Fibroblast of lung (primary cell): ENCODE data around the gene STRA6. TPM values are rescaled to one million over a fixed set of nuclear protein-coding genes. Genes with fewer than 3 reads are reported as not detected.

Source experiments
- DNase-seq, 2 donors: peaks; one replicate each; pipeline versions ENCODE4 v3.0.0 to v3.0.0-alpha.2; 2010; ENCODE audit warnings: low read depth in 2 of 2
- H2AFZ ChIP-seq: 2 replicates; pipeline ENCODE4 v1.5.1; 2012; ENCODE audit warnings: low read length, control low read depth, inconsistent platforms
- H3K27ac ChIP-seq: 2 replicates; pipeline ENCODE4 v1.5.1; 2011; ENCODE audit warnings: low read length, control low read depth; ENCODE audit not compliant: insufficient read depth
- H3K27me3 ChIP-seq: 2 replicates; pipeline ENCODE4 v1.5.1; 2011; ENCODE audit warnings: mild to moderate bottlenecking, low read length; ENCODE audit not compliant: control insufficient read depth, insufficient read depth
- H3K36me3 ChIP-seq: 2 replicates; pipeline ENCODE4 v1.5.1; 2011; ENCODE audit warnings: low read length; ENCODE audit not compliant: control insufficient read depth, insufficient read depth
- H3K4me1 ChIP-seq: 2 replicates; pipeline ENCODE4 v1.5.1; 2011; ENCODE audit warnings: low read length; ENCODE audit not compliant: control insufficient read depth, insufficient read depth; ENCODE audit errors: extremely low read depth
- H3K4me2 ChIP-seq: 2 replicates; pipeline ENCODE4 v1.5.1; 2011; ENCODE audit warnings: low read length, control low read depth; ENCODE audit not compliant: insufficient read depth; ENCODE audit errors: extremely low read depth
- H3K4me3 ChIP-seq, 4 experiments: fragments of 200-600 bp in 1 of 4; sonication (generic) in 1 of 4; replicated peaks in 1 of 4; 2 replicates each; pipeline ENCODE4 v1.5.1; 2011 to 2016; ENCODE audit warnings: low read length in 4 of 4, low read depth in 3 of 4, mild to moderate bottlenecking in 3 of 4, control low read depth in 2 of 4, inconsistent platforms in 1 of 4, mixed read lengths in 1 of 4; ENCODE audit not compliant: insufficient read depth in 1 of 4; ENCODE audit errors: control extremely low read depth in 1 of 4
- H3K79me2 ChIP-seq: 2 replicates; pipeline ENCODE4 v1.5.1; 2012; ENCODE audit warnings: mild to moderate bottlenecking, low read length, inconsistent platforms; ENCODE audit not compliant: control insufficient read depth, insufficient read depth
- H3K9ac ChIP-seq: 2 replicates; pipeline ENCODE4 v1.5.1; 2011; ENCODE audit warnings: mild to moderate bottlenecking, low read length, control low read depth; ENCODE audit not compliant: insufficient read depth
- H3K9me3 ChIP-seq: 2 replicates; pipeline ENCODE4 v1.5.1; 2012; ENCODE audit warnings: low read depth, low read length; ENCODE audit not compliant: control insufficient read depth, insufficient read depth
- H4K20me1 ChIP-seq: 2 replicates; pipeline ENCODE4 v1.5.1; 2011; ENCODE audit warnings: low read length; ENCODE audit not compliant: control insufficient read depth, insufficient read depth; ENCODE audit errors: extremely low read depth
- EZH2 ChIP-seq: IDR thresholded peaks from 2 replicates; pipeline ENCODE4 v1.5.1; 2012; ENCODE audit warnings: low read length, control low read depth, mild to moderate bottlenecking; ENCODE audit errors: missing control alignments
- polyA minus RNA-seq: library from RNA; depleted of rRNA, polyadenylated mRNA; stranded (reverse); fragments of >200 nt; gene quantifications from 2 replicates; pipeline ENCODE4 v1.2.3, GENCODE V29; 2011; ENCODE audit warnings: low replicate concordance
- polyA plus RNA-seq, 2 donors: library from polyadenylated mRNA; depleted of rRNA in 1 of 2; stranded (reverse) in 1 of 2; unstranded in 1 of 2; fragments of >200 nt; gene quantifications; 2 replicates each; pipeline ENCODE4 v1.2.1, GENCODE V29; 2011 to 2012; ENCODE audit warnings: missing spikeins in 1 of 2
- total RNA-seq: library from RNA; depleted of rRNA; stranded (reverse); fragments of >200 nt; gene quantifications from 2 replicates; pipeline ENCODE4 v1.2.1, GENCODE V29; 2014
- TF ChIP-seq, protein P1 (sequence below), 2 donors: IDR thresholded peaks in 1 of 2; conservative IDR thresholded peaks in 1 of 2; 1 replicate in 1 of 2; 2 replicates in 1 of 2; pipeline ENCODE4 v1.5.1; 2011 to 2012; ENCODE audit warnings: low read length in 2 of 2, control low read depth in 1 of 2, inconsistent platforms in 1 of 2, low read depth in 1 of 2, mild to moderate bottlenecking in 1 of 2

Gene STRA6, protein sequence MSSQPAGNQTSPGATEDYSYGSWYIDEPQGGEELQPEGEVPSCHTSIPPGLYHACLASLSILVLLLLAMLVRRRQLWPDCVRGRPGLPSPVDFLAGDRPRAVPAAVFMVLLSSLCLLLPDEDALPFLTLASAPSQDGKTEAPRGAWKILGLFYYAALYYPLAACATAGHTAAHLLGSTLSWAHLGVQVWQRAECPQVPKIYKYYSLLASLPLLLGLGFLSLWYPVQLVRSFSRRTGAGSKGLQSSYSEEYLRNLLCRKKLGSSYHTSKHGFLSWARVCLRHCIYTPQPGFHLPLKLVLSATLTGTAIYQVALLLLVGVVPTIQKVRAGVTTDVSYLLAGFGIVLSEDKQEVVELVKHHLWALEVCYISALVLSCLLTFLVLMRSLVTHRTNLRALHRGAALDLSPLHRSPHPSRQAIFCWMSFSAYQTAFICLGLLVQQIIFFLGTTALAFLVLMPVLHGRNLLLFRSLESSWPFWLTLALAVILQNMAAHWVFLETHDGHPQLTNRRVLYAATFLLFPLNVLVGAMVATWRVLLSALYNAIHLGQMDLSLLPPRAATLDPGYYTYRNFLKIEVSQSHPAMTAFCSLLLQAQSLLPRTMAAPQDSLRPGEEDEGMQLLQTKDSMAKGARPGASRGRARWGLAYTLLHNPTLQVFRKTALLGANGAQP
- total RNA-seq (0.17 TPM in 1 of 2 replicates, not detected in the other), polyA plus RNA-seq (0.02 TPM in 1 of 2 replicates, not detected in the other), polyA minus RNA-seq (4.4 TPM in 1 of 2 replicates, not detected in the other)
- polyA plus RNA-seq (2012), result not detected in 2 replicates

DNA sequence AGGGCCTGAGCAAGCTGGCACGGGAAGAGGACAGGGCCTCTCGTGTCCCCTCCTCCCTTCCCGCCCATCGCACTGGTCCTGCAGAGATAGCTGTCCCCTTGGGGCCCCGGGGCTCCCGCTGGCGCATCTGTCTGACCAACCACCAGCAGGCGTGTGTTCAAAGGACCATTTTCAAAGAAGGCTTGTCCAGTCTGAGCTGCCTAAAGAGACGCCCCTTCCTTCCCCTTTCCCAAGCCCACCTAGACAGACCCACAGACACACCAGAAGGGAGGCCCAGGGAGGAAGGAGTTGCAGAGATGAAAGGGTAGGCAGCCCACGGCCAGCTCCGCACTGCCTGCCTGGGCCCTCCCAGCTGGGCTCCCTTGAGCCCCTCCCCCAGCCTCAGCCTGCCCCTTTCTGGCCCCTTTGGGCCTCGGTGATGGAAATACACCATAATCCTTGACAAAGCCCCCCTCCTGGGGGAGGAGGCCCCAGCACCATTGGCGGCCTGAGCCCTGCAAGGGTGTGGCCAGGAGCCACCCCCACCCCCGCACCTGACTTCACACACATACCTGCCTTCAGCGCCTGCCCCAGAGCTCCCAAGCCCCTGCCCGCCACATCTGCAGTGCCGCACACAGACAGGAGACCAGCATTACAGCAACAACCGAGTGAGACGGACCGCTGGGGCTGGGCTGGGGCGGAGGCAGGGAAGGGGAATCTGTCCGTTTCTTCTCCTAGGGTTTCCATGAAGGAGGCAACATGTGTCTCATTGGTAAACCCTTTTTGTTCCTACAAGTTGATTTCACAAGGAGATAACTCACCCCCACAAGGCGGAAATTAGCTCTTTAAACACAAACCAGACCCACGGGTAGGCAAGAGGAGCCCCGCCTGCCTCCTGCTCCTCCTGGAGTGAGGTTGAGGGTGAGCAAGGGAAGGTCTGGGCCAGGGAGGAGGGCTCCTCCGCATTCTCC lies at the start of gene STRA6:
Gene STRA6 (minus strand): TSS at position 336 of the 950 bp plus-strand sequence. CDS start 520 bp downstream, outside the sequence.
- Histone ChIP-seq H3K4me1 (peaks cover 7% of the 10 kb centered on the region), H4K20me1 (no peaks in the 10 kb centered on the region), H2AFZ (no peak within 1 kb of the TSS), H3K4me2 (no peak within 1 kb of the TSS), H3K9ac (no peak within 1 kb of the TSS), H3K79me2 (no peaks in the 10 kb centered on the region), H3K27me3 (no peaks in the 10 kb centered on the region), H3K4me3 (no peak within 1 kb of the TSS), H3K9me3 (no peaks in the 10 kb centered on the region), H3K27ac (no peak within 1 kb of the TSS), H3K36me3 (no peaks in the 10 kb centered on the region)
- DNase-seq, result peak in 1 of 2 donors; percentile 59
- no peak for TF ChIP-seq EZH2
- TF ChIP-seq, protein P1, sequence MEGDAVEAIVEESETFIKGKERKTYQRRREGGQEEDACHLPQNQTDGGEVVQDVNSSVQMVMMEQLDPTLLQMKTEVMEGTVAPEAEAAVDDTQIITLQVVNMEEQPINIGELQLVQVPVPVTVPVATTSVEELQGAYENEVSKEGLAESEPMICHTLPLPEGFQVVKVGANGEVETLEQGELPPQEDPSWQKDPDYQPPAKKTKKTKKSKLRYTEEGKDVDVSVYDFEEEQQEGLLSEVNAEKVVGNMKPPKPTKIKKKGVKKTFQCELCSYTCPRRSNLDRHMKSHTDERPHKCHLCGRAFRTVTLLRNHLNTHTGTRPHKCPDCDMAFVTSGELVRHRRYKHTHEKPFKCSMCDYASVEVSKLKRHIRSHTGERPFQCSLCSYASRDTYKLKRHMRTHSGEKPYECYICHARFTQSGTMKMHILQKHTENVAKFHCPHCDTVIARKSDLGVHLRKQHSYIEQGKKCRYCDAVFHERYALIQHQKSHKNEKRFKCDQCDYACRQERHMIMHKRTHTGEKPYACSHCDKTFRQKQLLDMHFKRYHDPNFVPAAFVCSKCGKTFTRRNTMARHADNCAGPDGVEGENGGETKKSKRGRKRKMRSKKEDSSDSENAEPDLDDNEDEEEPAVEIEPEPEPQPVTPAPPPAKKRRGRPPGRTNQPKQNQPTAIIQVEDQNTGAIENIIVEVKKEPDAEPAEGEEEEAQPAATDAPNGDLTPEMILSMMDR (conservative IDR thresholded peaks at IDR 0.05 in 1 of 2, IDR thresholded peaks at IDR 0.05 in 1 of 2; ENCODE audit: low read depth in 1 of 2, low read length in 2 of 2), result no peak

DNA sequence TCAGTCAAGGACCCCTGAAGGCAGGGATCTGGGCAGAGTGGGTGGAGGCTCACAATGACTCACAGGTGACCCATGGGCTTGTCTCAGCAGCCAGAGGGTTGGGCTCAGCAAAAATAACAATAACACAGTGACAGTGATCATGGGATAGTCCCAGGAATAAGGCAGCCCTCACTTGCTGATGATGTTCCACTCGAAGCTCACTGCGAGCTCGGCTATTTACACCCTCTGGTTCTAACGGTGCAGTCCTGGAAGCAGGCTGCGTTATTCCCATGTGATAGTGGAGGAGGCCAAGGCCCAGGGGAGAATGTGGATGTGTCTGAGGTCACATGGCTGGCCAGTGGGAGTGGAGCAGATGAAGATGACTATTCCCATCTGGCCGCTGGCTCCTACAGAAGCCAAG lies 49.7 kb upstream of the STRA6 start:
- Histone ChIP-seq H3K4me3 (no peak overlapping the region), H3K9ac (no peak overlapping the region), H3K27ac (no peak overlapping the region), H3K4me1 (no peaks in the 10 kb centered on the region), H3K4me2 (no peak overlapping the region), H4K20me1 (no peaks in the 10 kb centered on the region), H3K79me2 (no peaks in the 10 kb centered on the region), H2AFZ (no peak overlapping the region), H3K27me3 (peaks cover 9% of the 10 kb centered on the region), H3K9me3 (no peaks in the 10 kb centered on the region), H3K36me3 (no peaks in the 10 kb centered on the region)
- TF ChIP-seq, protein P1 (conservative IDR thresholded peaks at IDR 0.05 in 1 of 2, IDR thresholded peaks at IDR 0.05 in 1 of 2; ENCODE audit: low read depth in 1 of 2, low read length in 2 of 2), result no peak
- TF ChIP-seq EZH2, result no peak
- peak in 1 of 2 donors; percentile 28 for DNase-seq
